Vagina (tissue), 2 donors: ENCODE measurements around the gene CACUL1. TPM values are rescaled to one million over a fixed set of nuclear protein-coding genes. Genes with fewer than 3 reads are reported as not detected.
A peak's percentile ranks its signal among the peaks of the same experiment; 100 is the strongest.
"Not testable (repeated sequence)": the region's sequence is repeated elsewhere in the genome, so short reads cannot be mapped to it uniquely, and the experiment has no call there.

Experiments used
- DNase-seq, 2 donors: peaks; one replicate each; pipeline ENCODE4 v3.0.0-alpha.2; 2017; ENCODE audit errors: extremely low spot score in 2 of 2
- H3K27ac ChIP-seq: fragments of 200-600 bp; sonication (generic); one replicate; pipeline ENCODE4 v1.5.1; 2019
- H3K27me3 ChIP-seq: fragments of 200-600 bp; sonication (generic); one replicate; pipeline ENCODE4 v1.5.1; 2019
- H3K36me3 ChIP-seq, 2 donors: fragments of 200-600 bp; sonication (generic); one replicate each; pipeline ENCODE4 v1.5.1; 2017 to 2019
- H3K4me1 ChIP-seq: fragments of 200-600 bp; sonication (generic); one replicate; pipeline ENCODE4 v1.5.1; 2019
- H3K4me3 ChIP-seq, 2 donors: fragments of 200-600 bp; sonication (generic); 1 replicate in 1 of 2; 2 replicates in 1 of 2; pipeline ENCODE4 v1.5.1; 2016 to 2019
- H3K9me3 ChIP-seq: fragments of 200-600 bp; sonication (generic); one replicate; pipeline ENCODE4 v1.5.1; 2019
- CTCF ChIP-seq, 3 experiments: fragments of 450-650 bp in 2 of 3; fragments of 200-600 bp in 1 of 3; sonication (generic) in 1 of 3; IDR thresholded peaks; one replicate each; pipeline ENCODE4 v1.5.1; 2017 to 2019; ENCODE audit warnings: antibody characterized with exemption in 3 of 3, mild to moderate bottlenecking in 2 of 3, moderate library complexity in 2 of 3
- POLR2A ChIP-seq, 2 donors: fragments of 450-650 bp; IDR thresholded peaks; one replicate each; pipeline ENCODE4 v1.6.1; 2017; ENCODE audit warnings: antibody characterized with exemption in 2 of 2, mild to moderate bottlenecking in 2 of 2, moderate library complexity in 2 of 2
- POLR2AphosphoS5 ChIP-seq, 2 donors: sonication (generic); formaldehyde crosslinking; IDR thresholded peaks; one replicate each; pipeline ENCODE4 v1.9.0; 2017; ENCODE audit warnings: antibody characterized with exemption in 2 of 2, mild to moderate bottlenecking in 2 of 2, low read depth in 1 of 2; ENCODE audit not compliant: insufficient read depth in 1 of 2
- intact Hi-C: fragments of 100-400 bp; cut with DNase I; formaldehyde crosslinking; loops from one replicate; pipeline ENCODE4 v1.15.1; 2023
- total RNA-seq: library from RNA; depleted of rRNA; stranded (reverse); fragments of >200 nt; gene quantifications from one replicate; pipeline ENCODE4 v1.2.3, GENCODE V29; 2016

The CACUL1 gene
- total RNA-seq, 1 donor from 2014 or later: 13.8 TPM

GRCh38 chr10:118748041-118748440 is 6.7 kb downstream of the CACUL1 start:
- intact Hi-C loops: no loop called here
- H3K27ac ChIP-seq: no peak overlapping the region
- no peaks in the 10 kb centered on the region for H3K36me3 ChIP-seq
- H3K9me3 ChIP-seq: no peaks in the 10 kb centered on the region
- no peaks in the 10 kb centered on the region for H3K27me3 ChIP-seq
- H3K4me1 ChIP-seq: peaks cover 66% of the 10 kb centered on the region
- no peak for DNase-seq
- H3K4me3 ChIP-seq: no peak overlapping the region
- TF ChIP-seq POLR2A (IDR thresholded peaks at IDR 0.05): no peak

GRCh38 chr10:118746246-118746645 is 8.5 kb downstream of the CACUL1 start:
- intact Hi-C loops: no loop called here
- H3K9me3 ChIP-seq: no peaks in the 10 kb centered on the region
- H3K36me3 ChIP-seq: no peaks in the 10 kb centered on the region
- TF ChIP-seq POLR2AphosphoS5 (IDR thresholded peaks at IDR 0.05; ENCODE audit: insufficient read depth in 1 of 2, low read depth in 1 of 2): no peak
- TF ChIP-seq POLR2A (IDR thresholded peaks at IDR 0.05): no peak
- TF ChIP-seq CTCF (IDR thresholded peaks at IDR 0.05): no peak
- H3K27me3 ChIP-seq: no peaks in the 10 kb centered on the region
- no peak overlapping the region for H3K4me3 ChIP-seq
- H3K27ac ChIP-seq: no peak overlapping the region
- DNase-seq: no peak
- H3K4me1 ChIP-seq: peaks cover 65% of the 10 kb centered on the region

- Histone ChIP-seq H3K4me1 (peaks cover 54% of the 10 kb centered on the region), H3K9me3 (no peaks in the 10 kb centered on the region), H3K27me3 (no peaks in the 10 kb centered on the region), H3K36me3 (no peaks in the 10 kb centered on the region), H3K4me3 (no peak overlapping the region), H3K27ac (no peak overlapping the region)
- intact Hi-C loops: no loop called here
- no peak for DNase-seq
- no peak for TF ChIP-seq CTCF (IDR thresholded peaks at IDR 0.05)
- no peak for TF ChIP-seq POLR2A (IDR thresholded peaks at IDR 0.05)
- no peak for TF ChIP-seq POLR2AphosphoS5 (IDR thresholded peaks at IDR 0.05; ENCODE audit: insufficient read depth in 1 of 2, low read depth in 1 of 2)
Observed at GRCh38 chr10:118745056-118745455, 9.7 kb downstream of the CACUL1 start.

GRCh38 chr10:118744346-118744918 is 10.3 kb downstream of the CACUL1 start:
- H3K36me3 ChIP-seq, H3K4me3 ChIP-seq, H3K27me3 ChIP-seq, H3K9me3 ChIP-seq, H3K27ac ChIP-seq, intact Hi-C loops, DNase-seq: not testable (repeated sequence)
- H3K4me1 ChIP-seq: peaks cover 48% of the 10 kb centered on the region
- peak in 1 of 2 donors; percentile 16 for TF ChIP-seq POLR2AphosphoS5 (IDR thresholded peaks at IDR 0.05; ENCODE audit: insufficient read depth in 1 of 2, low read depth in 1 of 2)

- Histone ChIP-seq H3K4me1 (peaks cover 48% of the 10 kb centered on the region), H3K27me3 (no peaks in the 10 kb centered on the region), H3K27ac (no peak overlapping the region), H3K36me3 (no peaks in the 10 kb centered on the region), H3K9me3 (no peaks in the 10 kb centered on the region), H3K4me3 (no peak overlapping the region)
- no peak for DNase-seq
- TF ChIP-seq POLR2AphosphoS5 (IDR thresholded peaks at IDR 0.05; ENCODE audit: insufficient read depth in 1 of 2, low read depth in 1 of 2) (no peak), POLR2A (IDR thresholded peaks at IDR 0.05) (no peak), CTCF (IDR thresholded peaks at IDR 0.05) (no peak)
- intact Hi-C loops: no loop called here
Observed at GRCh38 chr10:118742782-118743181, 12.0 kb downstream of the CACUL1 start.

GRCh38 chr10:118742032-118742431 is 12.7 kb downstream of the CACUL1 start:
- intact Hi-C loops: no loop called here
- H3K36me3 ChIP-seq: no peaks in the 10 kb centered on the region
- H3K4me1 ChIP-seq: peaks cover 55% of the 10 kb centered on the region
- DNase-seq: no peak
- H3K9me3 ChIP-seq: no peaks in the 10 kb centered on the region
- H3K27ac ChIP-seq: no peak overlapping the region
- H3K27me3 ChIP-seq: no peaks in the 10 kb centered on the region
- no peak for TF ChIP-seq CTCF (IDR thresholded peaks at IDR 0.05)
- no peak for TF ChIP-seq POLR2A (IDR thresholded peaks at IDR 0.05)
- no peak for TF ChIP-seq POLR2AphosphoS5 (IDR thresholded peaks at IDR 0.05; ENCODE audit: insufficient read depth in 1 of 2, low read depth in 1 of 2)
- no peak overlapping the region for H3K4me3 ChIP-seq
